ENCODE results near the gene ST7L.

ST7L gene

GRCh38 chr1:112538883-112539282 is 80.1 kb downstream of the ST7L start:
- H4K20me1 ChIP-seq (ENCODE audit: control insufficient read depth, insufficient read depth, low read depth, low read length), result no peaks in the 10 kb centered on the region
- H3K9me2 ChIP-seq (replicated peaks; ENCODE audit: control insufficient read depth, low read length), result no peaks in the 10 kb centered on the region
- no peak for TF ChIP-seq CTCF (IDR thresholded peaks at IDR 0.05; ENCODE audit: low read depth, low read length, poor library complexity, severe bottlenecking)
- no peak for TF ChIP-seq EZH2phosphoT487 (IDR thresholded peaks at IDR 0.05; ENCODE audit: borderline replicate concordance, low read length)
- no peaks in the 10 kb centered on the region for H3K79me2 ChIP-seq (ENCODE audit: control insufficient read depth, low read length)
- H3K9me3 ChIP-seq (ENCODE audit: control insufficient read depth, insufficient read depth, low read length), result no peaks in the 10 kb centered on the region
- no peak overlapping the region for H3K4me3 ChIP-seq (ENCODE audit: low read length)
- no peaks in the 10 kb centered on the region for H3K4me1 ChIP-seq (ENCODE audit: control insufficient read depth, low read length)
- H3K4me2 ChIP-seq (ENCODE audit: low read length), result no peak overlapping the region
- H3F3A ChIP-seq (ENCODE audit: control insufficient read depth, insufficient read depth), result no peaks in the 10 kb centered on the region
- no peaks in the 10 kb centered on the region for H3K27me3 ChIP-seq (ENCODE audit: control insufficient read depth, low read length)
- no peak overlapping the region for H3K27ac ChIP-seq (ENCODE audit: low read depth, low read length)
- no peaks in the 10 kb centered on the region for H3K36me3 ChIP-seq (ENCODE audit: control insufficient read depth, low read length)

GRCh38 chr1:112537456-112537855 is 81.5 kb downstream of the ST7L start:
- Histone ChIP-seq H3F3A (ENCODE audit: control insufficient read depth, insufficient read depth) (no peaks in the 10 kb centered on the region), H3K9me2 (replicated peaks; ENCODE audit: control insufficient read depth, low read length) (no peaks in the 10 kb centered on the region), H4K20me1 (ENCODE audit: control insufficient read depth, insufficient read depth, low read depth, low read length) (no peaks in the 10 kb centered on the region), H3K79me2 (ENCODE audit: control insufficient read depth, low read length) (no peaks in the 10 kb centered on the region), H3K4me1 (ENCODE audit: control insufficient read depth, low read length) (no peaks in the 10 kb centered on the region), H3K4me3 (ENCODE audit: low read length) (no peak overlapping the region), H3K27ac (ENCODE audit: low read depth, low read length) (no peak overlapping the region), H3K9me3 (ENCODE audit: control insufficient read depth, insufficient read depth, low read length) (no peaks in the 10 kb centered on the region), H3K4me2 (ENCODE audit: low read length) (no peak overlapping the region), H3K27me3 (ENCODE audit: control insufficient read depth, low read length) (no peaks in the 10 kb centered on the region), H3K36me3 (ENCODE audit: control insufficient read depth, low read length) (no peaks in the 10 kb centered on the region)
- TF ChIP-seq CTCF (IDR thresholded peaks at IDR 0.05; ENCODE audit: low read depth, low read length, poor library complexity, severe bottlenecking) (no peak), EZH2phosphoT487 (IDR thresholded peaks at IDR 0.05; ENCODE audit: borderline replicate concordance, low read length) (no peak)

GRCh38 chr1:112536561-112536960 is 82.4 kb downstream of the ST7L start:
- Histone ChIP-seq H3K9me2 (replicated peaks; ENCODE audit: control insufficient read depth, low read length) (no peaks in the 10 kb centered on the region), H3K4me2 (ENCODE audit: low read length) (no peak overlapping the region), H3K27ac (ENCODE audit: low read depth, low read length) (no peak overlapping the region), H3K9me3 (ENCODE audit: control insufficient read depth, insufficient read depth, low read length) (no peaks in the 10 kb centered on the region), H4K20me1 (ENCODE audit: control insufficient read depth, insufficient read depth, low read depth, low read length) (no peaks in the 10 kb centered on the region), H3K4me3 (ENCODE audit: low read length) (no peak overlapping the region), H3K4me1 (ENCODE audit: control insufficient read depth, low read length) (no peaks in the 10 kb centered on the region), H3F3A (ENCODE audit: control insufficient read depth, insufficient read depth) (no peaks in the 10 kb centered on the region), H3K79me2 (ENCODE audit: control insufficient read depth, low read length) (no peaks in the 10 kb centered on the region), H3K36me3 (ENCODE audit: control insufficient read depth, low read length) (no peaks in the 10 kb centered on the region), H3K27me3 (ENCODE audit: control insufficient read depth, low read length) (no peaks in the 10 kb centered on the region)
- TF ChIP-seq CTCF (IDR thresholded peaks at IDR 0.05; ENCODE audit: low read depth, low read length, poor library complexity, severe bottlenecking) (no peak), EZH2phosphoT487 (IDR thresholded peaks at IDR 0.05; ENCODE audit: borderline replicate concordance, low read length) (no peak)

GRCh38 chr1:112533029-112533428 is 85.9 kb downstream of the ST7L start:
- no peaks in the 10 kb centered on the region for H3K9me3 ChIP-seq (ENCODE audit: control insufficient read depth, insufficient read depth, low read length)
- no peak overlapping the region for H3K4me2 ChIP-seq (ENCODE audit: low read length)
- no peak for TF ChIP-seq CTCF (IDR thresholded peaks at IDR 0.05; ENCODE audit: low read depth, low read length, poor library complexity, severe bottlenecking)
- no peak overlapping the region for H3K27ac ChIP-seq (ENCODE audit: low read depth, low read length)
- H3K4me3 ChIP-seq (ENCODE audit: low read length), result no peak overlapping the region
- H3K4me1 ChIP-seq (ENCODE audit: control insufficient read depth, low read length), result no peaks in the 10 kb centered on the region
- no peaks in the 10 kb centered on the region for H3K9me2 ChIP-seq (replicated peaks; ENCODE audit: control insufficient read depth, low read length)
- H3K36me3 ChIP-seq (ENCODE audit: control insufficient read depth, low read length), result no peaks in the 10 kb centered on the region
- no peaks in the 10 kb centered on the region for H4K20me1 ChIP-seq (ENCODE audit: control insufficient read depth, insufficient read depth, low read depth, low read length)
- no peaks in the 10 kb centered on the region for H3K27me3 ChIP-seq (ENCODE audit: control insufficient read depth, low read length)
- H3F3A ChIP-seq (ENCODE audit: control insufficient read depth, insufficient read depth), result no peaks in the 10 kb centered on the region
- H3K79me2 ChIP-seq (ENCODE audit: control insufficient read depth, low read length), result no peaks in the 10 kb centered on the region

Data from DOHH2 (cell line).